ENCODE results near the gene EPHA5. TPM values are rescaled to one million over a fixed set of nuclear protein-coding genes. Genes with fewer than 3 reads are reported as not detected.

EPHA5 gene
- total RNA-seq, 1 donor from 2014 or later: 1.2 TPM

DNA sequence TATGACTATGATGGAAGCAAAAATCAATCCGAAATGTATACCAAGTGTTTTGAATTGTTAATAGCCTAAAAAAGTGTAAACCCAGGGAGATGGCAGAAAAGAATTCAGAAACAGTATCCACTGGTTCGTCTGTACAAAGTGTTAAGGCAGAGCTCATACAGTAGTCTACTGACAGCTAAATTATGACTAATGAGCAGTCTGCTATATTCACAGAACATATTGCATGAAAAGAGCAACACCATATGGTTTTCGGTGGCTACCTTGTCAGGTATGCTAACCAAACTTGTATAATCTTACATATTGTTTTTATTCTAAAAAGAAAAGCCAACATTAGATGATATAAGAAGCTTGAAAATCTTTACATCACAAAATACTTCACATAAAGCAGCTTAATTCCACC lies 18.5 kb downstream of the EPHA5 start:
- FAIRE-seq (no peak), DNase-seq (ENCODE audit: low read depth) (no peak)
- TF ChIP-seq, protein P1, sequence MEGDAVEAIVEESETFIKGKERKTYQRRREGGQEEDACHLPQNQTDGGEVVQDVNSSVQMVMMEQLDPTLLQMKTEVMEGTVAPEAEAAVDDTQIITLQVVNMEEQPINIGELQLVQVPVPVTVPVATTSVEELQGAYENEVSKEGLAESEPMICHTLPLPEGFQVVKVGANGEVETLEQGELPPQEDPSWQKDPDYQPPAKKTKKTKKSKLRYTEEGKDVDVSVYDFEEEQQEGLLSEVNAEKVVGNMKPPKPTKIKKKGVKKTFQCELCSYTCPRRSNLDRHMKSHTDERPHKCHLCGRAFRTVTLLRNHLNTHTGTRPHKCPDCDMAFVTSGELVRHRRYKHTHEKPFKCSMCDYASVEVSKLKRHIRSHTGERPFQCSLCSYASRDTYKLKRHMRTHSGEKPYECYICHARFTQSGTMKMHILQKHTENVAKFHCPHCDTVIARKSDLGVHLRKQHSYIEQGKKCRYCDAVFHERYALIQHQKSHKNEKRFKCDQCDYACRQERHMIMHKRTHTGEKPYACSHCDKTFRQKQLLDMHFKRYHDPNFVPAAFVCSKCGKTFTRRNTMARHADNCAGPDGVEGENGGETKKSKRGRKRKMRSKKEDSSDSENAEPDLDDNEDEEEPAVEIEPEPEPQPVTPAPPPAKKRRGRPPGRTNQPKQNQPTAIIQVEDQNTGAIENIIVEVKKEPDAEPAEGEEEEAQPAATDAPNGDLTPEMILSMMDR (IDR thresholded peaks at IDR 0.05; ENCODE audit: insufficient read depth, low read depth, low read length): no peak
- no peak for TF ChIP-seq EZH2 (IDR thresholded peaks at IDR 0.05; ENCODE audit: insufficient read depth, low read length)
- Histone ChIP-seq H3K27ac (ENCODE audit: low read depth, low read length) (no peak overlapping the region), H3K4me3 (ENCODE audit: insufficient read depth, low read depth, low read length) (no peak overlapping the region), H3K9me3 (ENCODE audit: insufficient read depth, low read depth, low read length) (no peaks in the 10 kb centered on the region), H2AFZ (ENCODE audit: low read depth, low read length) (no peak overlapping the region), H3K36me3 (ENCODE audit: insufficient read depth, low read length) (no peaks in the 10 kb centered on the region), H3K9ac (ENCODE audit: low read length) (no peak overlapping the region), H3K27me3 (ENCODE audit: insufficient read depth, low read length) (no peaks in the 10 kb centered on the region), H4K20me1 (ENCODE audit: insufficient read depth, low read length) (no peaks in the 10 kb centered on the region), H3K79me2 (ENCODE audit: insufficient read depth, low read length) (peaks cover 82% of the 10 kb centered on the region), H3K4me2 (ENCODE audit: low read length) (no peak overlapping the region), H3K4me1 (ENCODE audit: insufficient read depth, low read length) (peaks cover 25% of the 10 kb centered on the region)
- Mint-ChIP-seq H3K27ac (ENCODE audit: unreplicated experiment) (no peak overlapping the region), H3K4me3 (ENCODE audit: unreplicated experiment) (no peak overlapping the region), H3K27me3 (ENCODE audit: low read depth, unreplicated experiment) (no peaks in the 10 kb centered on the region), H3K4me1 (ENCODE audit: low read depth, unreplicated experiment) (peaks cover 13% of the 10 kb centered on the region), H3K36me3 (ENCODE audit: low read depth, unreplicated experiment) (no peaks in the 10 kb centered on the region), H3K9me3 (ENCODE audit: unreplicated experiment) (no peaks in the 10 kb centered on the region)

DNA sequence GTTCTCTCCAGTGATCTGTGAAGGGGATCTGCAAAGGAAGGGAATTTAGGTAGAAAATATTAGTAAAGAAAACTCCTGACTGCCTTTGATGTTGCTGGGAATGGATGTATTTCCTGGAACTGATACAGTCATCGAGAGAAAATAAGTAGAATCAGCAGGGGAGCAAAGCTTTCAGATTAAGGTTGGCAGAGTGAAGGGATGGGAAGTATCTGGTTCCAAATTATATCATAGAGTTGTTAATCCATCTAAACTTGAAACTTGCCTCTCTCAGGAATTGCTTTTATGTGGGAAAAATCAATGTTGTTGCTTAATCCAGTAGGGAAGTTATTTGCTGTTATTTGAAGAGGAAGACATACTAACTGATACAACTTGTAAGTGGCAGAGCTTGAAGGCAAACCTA lies 19.3 kb downstream of the EPHA5 start:
- H3K27me3 ChIP-seq (ENCODE audit: insufficient read depth, low read length): no peaks in the 10 kb centered on the region
- H3K4me3 ChIP-seq (ENCODE audit: insufficient read depth, low read depth, low read length): no peak overlapping the region
- no peak for TF ChIP-seq EZH2 (IDR thresholded peaks at IDR 0.05; ENCODE audit: insufficient read depth, low read length)
- TF ChIP-seq, protein P1 (IDR thresholded peaks at IDR 0.05; ENCODE audit: insufficient read depth, low read depth, low read length): no peak
- H3K36me3 Mint-ChIP-seq (ENCODE audit: low read depth, unreplicated experiment): no peaks in the 10 kb centered on the region
- no peaks in the 10 kb centered on the region for H3K9me3 Mint-ChIP-seq (ENCODE audit: unreplicated experiment)
- H3K9ac ChIP-seq (ENCODE audit: low read length): no peak overlapping the region
- H3K4me2 ChIP-seq (ENCODE audit: low read length): peak overlapping the region; percentile 31
- H4K20me1 ChIP-seq (ENCODE audit: insufficient read depth, low read length): no peaks in the 10 kb centered on the region
- H3K4me1 ChIP-seq (ENCODE audit: insufficient read depth, low read length): peaks cover 23% of the 10 kb centered on the region
- no peaks in the 10 kb centered on the region for H3K36me3 ChIP-seq (ENCODE audit: insufficient read depth, low read length)
- H3K9me3 ChIP-seq (ENCODE audit: insufficient read depth, low read depth, low read length): no peaks in the 10 kb centered on the region
- H3K27ac Mint-ChIP-seq (ENCODE audit: unreplicated experiment): no peak overlapping the region
- DNase-seq (ENCODE audit: low read depth): peak; percentile 41
- H2AFZ ChIP-seq (ENCODE audit: low read depth, low read length): no peak overlapping the region
- H3K79me2 ChIP-seq (ENCODE audit: insufficient read depth, low read length): peaks cover 83% of the 10 kb centered on the region
- H3K27me3 Mint-ChIP-seq (ENCODE audit: low read depth, unreplicated experiment): no peaks in the 10 kb centered on the region
- FAIRE-seq: no peak
- H3K4me1 Mint-ChIP-seq (ENCODE audit: low read depth, unreplicated experiment): peaks cover 11% of the 10 kb centered on the region
- H3K27ac ChIP-seq (ENCODE audit: low read depth, low read length): peak overlapping the region; percentile 17
- no peak overlapping the region for H3K4me3 Mint-ChIP-seq (ENCODE audit: unreplicated experiment)

DNA sequence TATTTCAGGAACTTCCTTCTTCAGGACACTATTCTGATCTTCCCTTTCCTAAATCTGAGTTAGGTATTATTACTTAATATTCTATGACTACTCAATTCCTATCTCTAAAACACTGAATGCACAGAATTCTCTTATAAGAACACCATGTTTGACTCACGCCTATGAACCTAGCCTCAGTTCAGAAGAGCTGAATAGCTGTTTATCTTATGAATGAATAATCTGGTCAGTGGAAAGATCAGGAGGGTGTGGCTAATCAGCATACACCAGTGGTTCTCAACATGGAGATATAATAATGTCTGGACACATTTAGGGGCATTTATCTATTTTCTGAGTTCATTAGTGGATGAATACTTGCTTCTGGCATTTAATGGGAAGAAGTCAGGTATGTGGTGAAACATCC lies 24.2 kb downstream of the EPHA5 start:
- H3K9ac ChIP-seq (ENCODE audit: low read length): no peak overlapping the region
- Mint-ChIP-seq H3K36me3 (ENCODE audit: low read depth, unreplicated experiment) (no peaks in the 10 kb centered on the region), H3K4me1 (ENCODE audit: low read depth, unreplicated experiment) (peaks cover 12% of the 10 kb centered on the region), H3K27ac (ENCODE audit: unreplicated experiment) (no peak overlapping the region), H3K9me3 (ENCODE audit: unreplicated experiment) (no peaks in the 10 kb centered on the region), H3K27me3 (ENCODE audit: low read depth, unreplicated experiment) (no peaks in the 10 kb centered on the region), H3K4me3 (ENCODE audit: unreplicated experiment) (no peak overlapping the region)
- H3K27ac ChIP-seq (ENCODE audit: low read depth, low read length): no peak overlapping the region
- no peaks in the 10 kb centered on the region for H3K36me3 ChIP-seq (ENCODE audit: insufficient read depth, low read length)
- H3K4me2 ChIP-seq (ENCODE audit: low read length): no peak overlapping the region
- H3K9me3 ChIP-seq (ENCODE audit: insufficient read depth, low read depth, low read length): no peaks in the 10 kb centered on the region
- DNase-seq (ENCODE audit: low read depth): peak; percentile 27
- H3K4me1 ChIP-seq (ENCODE audit: insufficient read depth, low read length): peaks cover 14% of the 10 kb centered on the region
- no peak for FAIRE-seq
- peaks cover 69% of the 10 kb centered on the region for H3K79me2 ChIP-seq (ENCODE audit: insufficient read depth, low read length)
- no peak overlapping the region for H3K4me3 ChIP-seq (ENCODE audit: insufficient read depth, low read depth, low read length)
- no peak overlapping the region for H2AFZ ChIP-seq (ENCODE audit: low read depth, low read length)
- no peaks in the 10 kb centered on the region for H4K20me1 ChIP-seq (ENCODE audit: insufficient read depth, low read length)
- H3K27me3 ChIP-seq (ENCODE audit: insufficient read depth, low read length): no peaks in the 10 kb centered on the region
- TF ChIP-seq EZH2 (IDR thresholded peaks at IDR 0.05; ENCODE audit: insufficient read depth, low read length): no peak
- TF ChIP-seq, protein P1 (IDR thresholded peaks at IDR 0.05; ENCODE audit: insufficient read depth, low read depth, low read length): no peak

Measured in astrocyte (in vitro differentiated cells and primary cell).